Mesenteric fat pad (tissue), 1 donor: Measurements from ENCODE around the gene MECP2. TPM values are rescaled to one million over a fixed set of nuclear protein-coding genes. Genes with fewer than 3 reads are reported as not detected.
A peak's percentile ranks its signal among the peaks of the same experiment; 100 is the strongest.
"Not testable (repeated sequence)": the region's sequence is repeated elsewhere in the genome, so short reads cannot be mapped to it uniquely, and the experiment has no call there.

Experiments
- DNase-seq: peaks from one replicate; pipeline ENCODE4 v3.0.0-alpha.2; 2020; ENCODE audit warnings: low spot score
- long read RNA-seq: library from polyadenylated mRNA; unstranded; transcript quantifications from one replicate; pipeline ENCODE4 v2.0.0, GENCODE V29; 2020
- total RNA-seq: library from RNA; stranded (reverse); fragmentation: NEBNext Ultra II Directional; extraction: Animal tissue kit (Norgen Biotek cat#: 25700); gene quantifications from one replicate; pipeline ENCODE4 v1.2.1, GENCODE V29; 2021
- donor health status: DM: yes; HTN: yes; CAD: no.

The MECP2 gene
- 65.5 TPM for total RNA-seq
- long read RNA-seq, full-length matches to known transcripts: 7 of 27 reads
- long read RNA-seq, partial matches to known transcripts: 3 of 27 reads
- long read RNA-seq, other reads (novel, unspliced or antisense): 17 of 27 reads

- DNase-seq: peak; percentile 95
Measured at GRCh38 chrX:154097589-154098541, at the start of gene MECP2. Gene MECP2, minus strand, starts transcription at chrX:154097717.

GRCh38 chrX:154144010-154144409 lies 46.5 kb upstream of the MECP2 start, which contains the start of gene OPN1LW:
Gene OPN1LW, plus strand, starts transcription at chrX:154144243. Its CDS starts 41 bp downstream, at chrX:154144284.
- not testable (repeated sequence) for DNase-seq

- no peak for DNase-seq
Measured at GRCh38 chrX:154142950-154143745, 45.6 kb upstream of the MECP2 start.

DNA sequence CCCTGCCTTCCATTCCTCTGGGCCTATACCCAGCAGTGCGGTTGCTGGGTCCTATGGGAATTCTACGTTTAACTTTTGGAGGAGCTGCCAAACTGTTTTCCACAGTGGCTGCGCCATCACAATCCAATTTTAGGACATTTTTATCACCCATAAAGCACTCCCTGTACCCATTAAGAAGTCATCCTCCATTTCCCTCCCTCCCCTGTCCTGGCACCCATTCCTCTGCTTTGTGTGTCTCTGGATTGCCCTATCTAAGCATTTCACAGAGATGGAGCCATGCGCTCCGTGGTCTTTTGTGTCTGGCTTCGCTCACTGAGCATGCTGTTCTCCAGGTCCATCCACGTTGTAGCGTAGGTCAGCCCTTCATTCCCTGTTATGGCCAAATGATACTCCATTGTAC lies 44.9 kb upstream of the MECP2 start:
- no peak for DNase-seq

DNA sequence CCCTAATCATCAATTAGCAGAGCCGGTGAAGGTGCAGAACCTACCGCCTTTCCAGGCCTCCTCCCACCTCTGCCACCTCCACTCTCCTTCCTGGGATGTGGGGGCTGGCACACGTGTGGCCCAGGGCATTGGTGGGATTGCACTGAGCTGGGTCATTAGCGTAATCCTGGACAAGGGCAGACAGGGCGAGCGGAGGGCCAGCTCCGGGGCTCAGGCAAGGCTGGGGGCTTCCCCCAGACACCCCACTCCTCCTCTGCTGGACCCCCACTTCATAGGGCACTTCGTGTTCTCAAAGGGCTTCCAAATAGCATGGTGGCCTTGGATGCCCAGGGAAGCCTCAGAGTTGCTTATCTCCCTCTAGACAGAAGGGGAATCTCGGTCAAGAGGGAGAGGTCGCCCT lies 43.2 kb upstream of the MECP2 start:
- DNase-seq: no peak

- no peak for DNase-seq
Measured at GRCh38 chrX:154140206-154140605, 42.7 kb upstream of the MECP2 start.

GRCh38 chrX:154138857-154139256 lies 41.3 kb upstream of the MECP2 start:
- DNase-seq: no peak

DNA sequence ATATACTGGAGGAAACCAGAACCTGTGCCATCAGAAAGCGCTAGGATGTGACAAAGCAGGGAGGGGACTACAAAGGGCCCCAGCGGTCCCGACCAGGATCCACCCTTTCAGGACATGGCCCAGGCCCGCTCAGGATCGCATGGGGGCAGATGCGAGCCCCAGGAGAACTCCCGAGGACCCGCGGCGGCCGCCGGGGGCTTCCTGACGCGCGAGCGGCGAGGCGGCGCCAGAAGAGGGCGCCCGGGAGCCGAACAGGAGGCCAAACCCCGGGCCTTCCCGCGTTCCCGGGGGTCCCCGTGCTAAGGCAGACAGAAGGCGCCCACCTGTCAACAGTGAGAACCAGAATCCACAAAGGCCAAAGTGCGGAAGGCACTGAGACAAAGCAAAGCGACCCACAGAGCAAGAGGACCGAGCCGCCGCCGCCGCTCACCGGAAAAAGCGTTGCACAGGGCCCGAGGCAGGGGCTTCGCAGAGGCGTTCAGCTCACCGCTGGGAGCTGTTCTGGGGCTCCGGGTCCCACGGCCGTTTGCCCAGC lies 39.2 kb upstream of the MECP2 start:
- DNase-seq: peak; percentile 76

DNA sequence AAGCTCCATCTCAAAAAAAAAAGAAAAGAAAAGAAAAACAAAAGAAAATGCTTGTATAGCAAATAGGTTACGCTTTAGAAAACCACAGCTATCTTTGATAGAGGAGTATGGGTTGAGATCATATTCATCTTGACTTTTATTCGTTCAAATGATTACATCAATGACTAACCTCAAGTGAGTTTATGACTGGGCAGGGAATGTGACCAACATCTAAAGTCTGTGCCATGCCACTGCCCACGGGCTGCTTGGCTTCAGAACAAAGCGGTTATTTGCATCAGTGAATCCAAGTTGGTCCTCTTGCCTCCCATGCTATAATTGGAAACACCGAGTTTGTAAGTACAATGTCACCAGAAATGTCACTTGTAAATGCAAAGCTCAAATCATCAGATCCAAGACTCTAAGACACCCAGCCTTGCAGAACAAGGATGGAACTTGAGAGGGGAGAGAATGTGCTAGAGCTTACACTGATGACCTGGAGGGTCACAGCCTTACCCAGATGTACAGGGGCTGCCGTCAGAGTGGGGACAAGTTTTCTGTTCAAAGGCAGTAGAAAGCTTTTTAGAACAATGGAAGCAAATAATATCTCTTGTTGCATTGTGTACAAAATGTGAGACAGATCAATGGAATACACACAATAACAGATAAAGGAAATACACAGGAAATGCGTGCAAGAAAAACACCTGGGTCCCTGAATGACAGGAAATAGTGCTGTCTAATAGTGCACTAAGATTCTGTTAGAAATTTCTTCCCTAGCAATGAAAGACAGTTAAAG lies 38.1 kb upstream of the MECP2 start:
- peak; percentile 9 for DNase-seq

GRCh38 chrX:154132366-154132765 lies 34.8 kb upstream of the MECP2 start:
- DNase-seq: peak; percentile 37

DNA sequence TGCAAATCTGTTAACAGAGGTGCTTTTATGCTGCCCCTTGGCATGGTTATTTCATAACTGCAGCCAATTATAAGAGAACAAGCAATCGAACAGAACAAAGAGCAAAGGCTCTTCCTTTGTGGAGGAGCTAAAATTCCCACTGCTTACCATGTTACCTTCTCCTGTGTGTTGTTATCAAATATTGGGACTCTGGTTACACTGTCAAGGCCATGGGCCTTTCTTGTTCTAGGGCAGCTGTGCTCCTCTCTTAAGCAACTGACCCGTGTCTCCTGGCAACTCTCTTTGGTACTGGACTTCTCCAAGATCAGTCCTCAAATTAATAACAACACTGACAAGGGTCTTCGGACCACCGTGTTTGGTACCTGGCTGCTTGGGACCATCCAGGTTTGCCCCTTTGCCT lies 34.4 kb upstream of the MECP2 start:
- DNase-seq: no peak

GRCh38 chrX:154126101-154126500 lies 28.6 kb upstream of the MECP2 start:
- DNase-seq: peak; percentile 77

DNA sequence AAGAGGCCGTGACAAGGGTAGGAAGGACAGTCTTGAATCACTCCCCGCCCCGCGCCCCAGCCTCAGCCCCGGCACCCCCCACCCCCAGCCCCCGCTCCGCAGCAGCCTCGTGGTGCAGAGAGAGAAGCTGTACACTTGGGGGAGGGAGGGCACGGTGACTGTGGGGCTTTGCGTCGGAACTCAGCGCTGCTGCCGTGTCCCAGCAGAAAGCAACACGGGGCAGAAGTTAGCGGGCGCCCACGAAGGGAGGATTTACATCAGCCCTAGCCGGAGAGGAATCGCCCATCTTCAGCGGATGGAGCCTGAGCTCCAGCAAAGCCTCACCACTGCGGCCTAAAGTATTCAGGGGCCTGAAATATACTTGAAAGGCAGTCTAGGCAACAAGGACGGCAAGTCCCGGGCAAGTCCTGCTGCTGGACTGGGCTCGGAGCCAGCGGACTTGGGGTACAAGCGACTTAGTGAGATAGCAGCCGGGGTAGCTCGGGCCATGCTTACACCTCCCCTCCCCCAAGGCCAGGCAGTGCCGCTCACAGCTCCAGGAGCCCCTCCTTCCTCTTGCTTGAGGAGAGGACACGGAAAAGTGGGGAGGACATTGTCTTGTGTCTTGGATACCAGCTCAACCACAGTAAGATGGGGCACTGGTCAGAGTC lies 28.0 kb upstream of the MECP2 start:
- peak; percentile 88 for DNase-seq

DNA sequence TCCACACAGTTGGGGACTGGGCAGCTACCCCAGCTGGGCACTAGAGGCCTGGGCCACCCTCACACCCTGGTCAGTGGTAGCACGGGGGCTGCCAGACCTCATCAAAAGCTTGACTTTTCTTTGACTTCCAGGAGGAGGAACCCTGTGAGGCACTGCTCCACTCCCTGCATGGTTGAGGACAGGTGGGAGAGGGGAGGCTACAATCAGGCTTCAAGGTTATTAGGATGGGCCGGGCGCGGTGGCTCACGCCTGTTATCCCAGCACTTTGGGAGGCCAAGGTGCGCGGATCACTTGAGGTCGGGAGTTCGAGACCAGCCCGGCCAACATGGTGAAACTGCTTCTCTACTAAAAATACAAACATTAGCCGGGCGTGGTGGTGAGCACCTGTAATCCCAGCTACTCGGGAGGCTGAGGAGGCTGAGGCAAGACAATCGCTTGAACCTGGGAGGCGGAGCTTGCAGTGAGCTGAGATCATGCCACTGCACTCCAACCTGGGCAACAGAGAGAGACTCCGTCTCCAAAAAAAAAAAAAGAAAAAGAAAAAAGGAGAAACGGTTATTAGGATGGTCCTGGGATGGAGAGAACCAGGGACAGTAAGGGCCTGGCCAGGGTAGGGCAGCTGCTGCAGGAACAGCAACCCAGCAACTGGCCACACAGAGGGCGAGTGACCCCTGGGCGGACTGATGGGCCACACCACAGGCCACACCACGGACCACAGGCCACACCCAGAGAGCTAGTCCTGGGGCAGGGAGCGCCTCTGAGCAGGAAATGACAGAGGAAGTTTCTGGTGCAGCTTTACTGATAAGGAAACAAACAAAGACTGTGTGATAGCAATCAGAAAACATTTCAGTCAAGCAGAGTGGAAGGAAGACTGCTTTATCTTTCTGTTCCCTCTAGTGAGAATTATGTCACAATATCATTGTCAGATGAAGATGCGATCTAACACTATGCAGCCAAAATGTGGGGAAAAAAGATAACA lies 26.0 kb upstream of the MECP2 start:
- DNase-seq: no peak

- no peak for DNase-seq
Measured at GRCh38 chrX:154121961-154122360, 24.4 kb upstream of the MECP2 start.

DNA sequence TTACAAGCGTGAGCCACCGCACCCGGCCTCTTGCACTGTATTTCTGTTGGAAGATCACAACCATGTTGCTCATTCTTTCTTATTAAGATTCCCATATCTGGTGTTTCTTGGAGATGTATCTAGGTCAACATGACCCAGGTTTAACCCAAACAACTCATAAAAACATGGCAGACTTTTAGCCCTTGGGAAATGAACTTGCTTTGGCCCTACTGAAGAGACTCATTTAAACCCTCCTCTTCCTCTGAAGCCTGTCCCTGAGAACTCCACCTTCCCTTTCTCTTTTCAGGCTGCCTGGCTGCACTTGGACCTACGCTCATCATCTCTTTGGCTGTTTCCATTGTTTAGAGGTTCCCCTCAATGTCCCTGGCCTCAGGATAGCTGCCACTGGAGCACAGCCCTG lies 23.7 kb upstream of the MECP2 start:
- DNase-seq: no peak

GRCh38 chrX:154120567-154120966 lies 23.1 kb upstream of the MECP2 start:
- DNase-seq: no peak

GRCh38 chrX:154117566-154117965 lies 20.0 kb upstream of the MECP2 start:
- DNase-seq: no peak
